NCI-H1694 (cell line): ENCODE results near the gene TMED6.

Experiments
- DNase-seq: peaks from one replicate; lab custom pipeline; 2025; lab: John Stamatoyannopoulos, UW

The TMED6 gene

DNA sequence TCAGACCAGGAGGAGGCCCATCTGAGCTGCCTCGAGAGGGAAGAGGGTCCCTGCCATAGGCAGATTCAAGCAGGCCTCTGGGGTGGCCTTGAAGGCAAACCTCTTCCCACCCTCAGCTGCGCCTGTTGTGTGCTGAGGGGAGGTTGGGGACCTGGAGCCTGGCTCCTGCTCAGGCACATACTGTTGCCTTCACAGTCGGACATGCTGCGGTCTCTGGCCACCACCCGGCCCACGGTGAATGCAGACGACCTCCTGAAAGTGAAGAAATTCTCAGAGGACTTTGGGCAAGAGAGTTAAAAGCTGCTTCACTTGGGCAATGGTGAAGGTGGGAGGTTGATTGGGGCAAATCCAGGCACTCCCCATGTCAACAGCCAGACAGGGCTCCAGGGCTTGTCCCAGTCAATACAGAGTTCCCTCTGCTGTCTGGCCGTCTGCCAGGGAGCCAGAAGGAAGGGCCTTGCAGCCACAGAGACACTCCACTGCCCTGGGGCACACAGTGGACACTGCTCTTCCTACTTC lies 27.5 kb downstream of the TMED6 start:
- DNase-seq, result no peak

DNA sequence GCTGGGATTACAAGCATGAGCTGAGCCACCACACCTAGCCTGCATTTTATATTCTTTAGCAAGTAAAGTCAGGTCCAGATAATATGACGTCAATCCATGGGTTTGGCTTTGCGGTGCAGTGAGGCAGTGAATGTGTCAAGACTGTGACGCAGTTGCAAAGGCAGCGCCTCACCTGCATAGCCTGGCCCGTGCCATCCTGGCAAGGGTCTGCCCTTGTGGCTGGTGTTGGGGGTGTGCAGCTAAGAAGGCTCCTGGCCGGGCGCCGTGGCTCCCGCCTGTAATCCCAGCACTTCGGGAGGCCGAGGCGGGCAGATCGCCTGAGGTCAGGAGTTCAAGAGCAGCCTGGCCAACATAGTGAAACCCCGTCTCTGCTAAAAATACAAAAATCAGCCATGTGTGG lies 28.2 kb downstream of the TMED6 start:
- DNase-seq, result no peak

- no peak for DNase-seq
Observed at GRCh38 chr16:69322343-69322742, 29.2 kb downstream of the TMED6 start.

- no peak for DNase-seq
Observed at GRCh38 chr16:69321080-69321479, 30.5 kb downstream of the TMED6 start.

DNA sequence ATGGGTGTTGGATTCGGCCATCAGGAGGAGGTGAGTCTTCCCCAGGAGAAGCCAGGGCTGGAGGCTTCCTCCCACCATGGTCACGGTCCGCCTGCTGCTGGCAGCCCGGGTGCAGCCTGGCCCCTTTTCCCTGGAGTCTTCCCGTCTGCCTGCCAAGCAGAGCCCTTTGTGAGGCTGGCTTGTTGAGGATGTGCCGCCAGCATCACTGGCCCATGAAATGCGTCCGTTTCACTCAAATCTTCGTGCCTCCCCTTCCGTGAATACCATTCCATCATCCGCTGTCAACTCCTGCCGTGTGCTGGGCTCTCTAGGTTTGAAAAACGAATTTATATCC lies 30.9 kb downstream of the TMED6 start:
- no peak for DNase-seq

DNA sequence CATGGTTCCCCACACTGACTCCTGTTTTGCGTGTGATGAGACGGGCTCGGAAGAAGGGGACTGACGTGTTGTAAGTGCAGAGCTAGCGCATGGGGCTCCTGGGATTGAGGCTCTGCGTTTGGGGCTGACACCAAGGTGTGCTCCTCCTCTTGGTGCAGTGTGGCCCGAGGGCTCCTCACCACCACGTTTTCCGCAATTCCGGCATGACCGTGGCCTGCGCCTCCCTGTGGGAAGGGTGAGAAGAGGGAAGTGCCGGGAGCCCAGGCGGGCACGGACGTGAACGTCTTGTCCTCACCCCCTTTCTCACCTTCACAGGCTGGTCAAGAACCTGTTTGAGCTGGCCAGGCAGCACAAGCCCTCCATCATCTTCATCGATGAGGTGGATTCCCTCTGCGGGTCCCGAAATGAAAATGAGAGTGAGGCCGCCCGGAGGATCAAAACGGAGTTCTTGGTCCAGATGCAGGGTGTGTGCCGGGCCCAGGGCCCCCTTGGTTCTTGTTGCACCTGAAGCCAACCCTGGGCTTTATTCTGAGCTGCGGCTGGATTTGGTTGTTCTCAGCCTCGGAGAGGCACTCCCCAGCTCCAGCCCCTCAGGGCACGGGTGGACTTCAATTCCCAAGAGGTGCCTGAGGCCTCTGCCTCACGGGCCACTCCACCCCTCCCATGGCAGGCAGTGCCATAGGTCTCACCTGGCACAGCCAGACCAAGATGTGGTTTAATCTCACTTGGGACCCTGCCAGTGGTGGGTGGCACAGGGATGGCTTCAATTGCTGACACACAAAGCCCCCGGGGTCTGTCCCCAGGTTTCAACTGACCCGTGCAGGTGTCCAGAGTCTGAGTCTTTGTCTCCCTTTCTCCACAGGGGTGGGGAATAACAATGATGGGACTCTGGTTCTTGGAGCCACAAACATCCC lies 31.5 kb downstream of the TMED6 start:
- no peak for DNase-seq

- DNase-seq, result no peak
Observed at GRCh38 chr16:69319381-69319780, 32.2 kb downstream of the TMED6 start.

- no peak for DNase-seq
Observed at GRCh38 chr16:69318911-69319289, 32.7 kb downstream of the TMED6 start.

DNA sequence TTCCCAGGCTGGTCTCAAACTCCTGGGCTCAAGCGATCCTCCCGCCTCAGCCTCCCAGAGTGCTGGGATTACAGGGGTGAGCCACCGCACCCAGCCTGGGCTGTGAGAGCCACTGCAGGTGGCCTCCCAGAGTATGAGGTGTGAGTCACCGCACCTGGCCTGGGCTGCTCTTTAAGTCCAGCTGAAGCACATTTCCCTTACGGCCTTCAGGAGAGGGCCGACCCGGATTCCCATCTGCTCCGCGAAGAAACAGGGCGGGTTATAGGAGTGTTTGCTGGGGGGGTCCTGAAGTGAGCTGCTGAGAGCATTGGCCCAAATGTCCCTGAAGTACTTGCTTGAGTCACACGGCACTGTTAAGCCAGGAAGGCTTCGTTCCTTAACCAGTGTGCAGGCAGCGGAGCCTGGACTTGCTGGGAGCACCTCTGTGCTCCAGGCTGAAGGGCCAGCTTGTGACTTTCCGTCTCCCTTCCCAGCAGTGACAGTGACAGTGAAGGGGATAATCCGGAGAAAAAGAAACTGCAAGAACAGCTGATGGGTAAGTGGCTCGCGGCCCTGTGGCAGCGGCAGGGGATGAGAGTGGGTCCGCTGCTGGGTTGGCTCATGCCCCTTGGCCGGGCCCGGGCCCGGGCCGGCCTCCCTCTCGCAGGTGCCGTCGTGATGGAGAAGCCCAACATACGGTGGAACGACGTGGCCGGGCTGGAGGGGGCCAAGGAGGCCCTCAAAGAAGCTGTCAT lies 33.2 kb downstream of the TMED6 start:
- no peak for DNase-seq

DNA sequence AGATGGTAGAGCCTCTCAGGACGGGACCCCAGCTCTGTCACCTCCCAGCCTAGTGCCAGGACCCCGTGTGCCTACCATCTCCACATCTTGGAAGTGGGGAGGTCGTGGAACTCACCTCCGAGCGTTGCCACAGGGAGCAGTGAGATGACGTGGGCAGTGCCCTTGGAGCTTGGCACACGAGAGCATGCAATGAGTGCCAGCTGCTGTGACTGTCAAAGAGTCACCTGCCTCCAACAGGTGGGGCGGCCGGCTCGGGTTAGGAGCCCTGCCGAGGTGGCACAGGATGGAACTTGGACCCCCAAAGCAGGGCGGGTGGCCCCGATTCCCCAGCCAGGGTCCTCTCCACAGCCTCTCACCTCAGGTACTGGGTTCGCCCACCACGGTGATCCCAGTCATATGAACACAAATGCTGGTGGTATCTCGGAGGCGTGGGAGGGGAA lies 35.0 kb downstream of the TMED6 start:
- DNase-seq, result no peak

DNA sequence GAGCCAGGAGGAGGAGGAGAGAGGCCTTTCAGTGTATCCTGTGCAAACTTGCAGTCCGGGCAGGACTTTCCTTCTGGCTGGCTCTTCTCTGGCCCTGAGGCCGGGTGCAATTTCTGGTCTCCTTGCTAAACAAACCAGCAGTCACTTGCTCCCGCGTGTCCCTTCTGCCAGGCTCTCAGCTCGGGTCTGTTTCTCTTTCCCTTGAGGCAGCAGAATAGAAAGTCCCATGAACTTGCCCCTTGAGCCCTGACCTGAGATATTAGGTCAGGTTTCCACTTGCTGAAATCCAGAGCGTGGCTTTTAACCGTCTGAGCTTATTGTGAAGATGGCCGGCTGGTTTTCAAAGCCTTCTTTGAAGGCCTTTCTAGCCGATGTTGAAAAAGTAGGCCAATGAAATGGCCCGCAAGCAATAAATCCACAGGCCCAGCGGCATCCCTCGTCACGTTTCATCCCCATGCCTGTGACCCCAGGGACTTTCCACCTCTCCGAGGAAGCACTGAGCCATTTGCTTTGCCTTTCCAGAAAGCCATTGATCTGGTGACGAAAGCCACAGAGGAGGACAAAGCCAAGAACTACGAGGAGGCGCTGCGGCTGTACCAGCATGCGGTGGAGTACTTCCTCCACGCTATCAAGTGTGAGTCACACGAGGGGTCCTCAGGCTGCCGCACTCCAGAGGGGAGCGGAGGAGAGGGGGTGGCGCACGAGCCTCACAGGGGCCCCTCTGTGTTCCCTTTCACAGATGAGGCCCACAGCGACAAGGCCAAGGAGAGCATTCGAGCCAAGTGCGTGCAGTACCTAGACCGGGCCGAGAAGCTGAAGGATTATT lies 35.9 kb downstream of the TMED6 start:
- no peak for DNase-seq

GRCh38 chr16:69314534-69314933 lies 37.1 kb downstream of the TMED6 start:
- no peak for DNase-seq

DNA sequence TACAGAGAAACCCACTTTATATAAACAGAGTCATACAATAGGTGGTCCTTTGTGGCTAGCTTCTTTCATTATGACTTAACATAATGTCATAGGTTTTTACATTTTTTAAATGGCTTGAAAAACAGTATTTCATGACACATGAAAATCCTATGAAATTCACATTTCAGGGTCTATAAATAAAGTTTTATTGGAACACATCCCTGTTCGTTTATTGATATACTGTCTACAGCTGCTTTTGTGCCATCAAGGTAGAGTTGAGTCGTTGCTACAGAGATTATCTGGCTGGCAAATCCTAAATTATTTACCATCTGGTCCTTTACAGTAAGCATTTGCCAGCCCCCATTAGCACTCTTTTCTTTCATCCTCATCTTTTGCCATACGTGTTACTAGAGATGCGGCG lies 38.1 kb downstream of the TMED6 start:
- no peak for DNase-seq

DNA sequence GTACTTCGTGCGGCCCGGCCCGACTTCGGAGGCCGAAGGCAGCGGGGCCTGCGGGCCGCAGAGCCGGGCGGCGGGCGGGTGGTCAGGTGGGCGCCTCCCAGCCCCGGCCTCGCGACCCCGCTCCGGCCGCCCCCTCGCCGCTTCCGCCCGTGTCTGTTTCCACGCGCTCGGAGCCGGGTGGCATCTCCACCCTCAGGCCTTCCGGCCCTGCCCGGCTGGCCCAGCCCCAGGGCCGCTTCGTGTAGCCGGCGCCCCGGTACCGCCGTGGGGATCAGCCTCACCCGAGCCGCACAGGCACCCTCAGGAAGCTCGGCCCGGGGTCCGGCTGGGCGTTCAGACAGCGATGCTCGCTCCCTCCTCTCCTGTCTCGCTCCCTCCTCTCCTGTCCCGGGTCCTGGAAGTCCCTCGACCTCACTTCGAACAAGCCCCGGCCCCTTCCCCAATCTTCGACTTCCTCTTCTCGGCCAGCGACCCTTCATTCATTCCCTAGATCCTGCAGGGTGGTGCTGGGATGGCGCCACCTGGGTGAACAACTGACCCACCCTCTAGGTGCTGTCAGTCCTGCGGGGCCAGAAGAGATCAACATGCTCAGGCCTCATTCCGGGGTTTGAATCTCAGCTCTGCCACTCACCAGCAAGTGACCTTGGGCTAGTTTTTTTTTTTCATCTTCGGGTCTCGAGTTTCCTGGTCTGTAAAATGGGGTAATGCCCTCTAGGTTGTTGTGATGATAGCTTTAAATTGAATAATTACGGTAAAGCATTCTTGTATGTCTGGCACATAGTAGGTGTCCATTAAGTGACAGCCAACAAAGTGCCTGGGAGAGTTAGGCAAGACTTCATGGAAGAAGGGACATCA lies 39.8 kb downstream of the TMED6 start:
- DNase-seq, result no peak

DNA sequence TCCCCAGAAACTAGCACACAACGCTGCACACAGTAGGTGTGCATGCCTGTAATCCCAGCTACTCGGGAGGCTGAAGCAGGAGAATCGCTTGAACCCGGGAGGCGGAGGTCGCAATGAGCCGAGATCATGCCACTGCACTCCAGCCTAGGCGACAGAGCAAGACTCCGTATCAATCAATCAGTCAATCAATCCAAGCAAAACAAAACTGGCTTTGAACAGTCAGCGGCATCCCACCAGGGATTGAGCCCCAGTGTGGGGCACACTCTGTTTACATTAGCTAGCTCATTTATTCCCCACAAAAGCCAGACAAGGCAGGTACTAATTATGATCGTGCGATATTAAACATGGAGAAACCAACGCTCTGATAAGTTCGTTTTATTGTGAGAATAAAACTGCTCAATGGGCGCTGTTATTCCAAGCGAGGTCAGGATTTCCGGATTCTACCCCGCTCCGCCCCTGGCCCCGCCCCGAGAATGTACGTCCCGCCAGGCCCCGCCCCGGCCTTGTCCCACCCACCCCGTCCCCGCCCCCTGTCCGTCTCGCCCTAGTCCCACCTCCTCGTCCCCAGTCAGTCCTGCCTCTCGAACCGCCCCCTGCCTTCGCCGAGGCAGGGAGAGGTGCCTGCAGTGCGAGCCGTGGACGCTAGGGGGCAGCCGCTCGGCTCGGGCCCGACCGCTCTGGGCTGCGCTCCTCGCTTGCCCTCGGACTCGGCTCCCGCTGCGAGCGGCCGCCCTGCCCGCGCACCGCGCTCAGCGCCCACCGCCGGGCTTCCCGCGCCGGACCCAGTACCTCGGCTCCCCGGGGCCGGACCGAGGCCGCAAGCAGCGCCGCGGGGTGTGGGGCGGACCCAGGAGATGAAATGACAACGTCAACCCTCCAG lies 40.7 kb downstream of the TMED6 start, which contains the start of gene VPS4A:
TSS of gene VPS4A (plus strand) at position 698 of the 880 bp plus-strand sequence. CDS start at position 860, 162 bp downstream.
- DNase-seq, result peak; percentile 83

DNA sequence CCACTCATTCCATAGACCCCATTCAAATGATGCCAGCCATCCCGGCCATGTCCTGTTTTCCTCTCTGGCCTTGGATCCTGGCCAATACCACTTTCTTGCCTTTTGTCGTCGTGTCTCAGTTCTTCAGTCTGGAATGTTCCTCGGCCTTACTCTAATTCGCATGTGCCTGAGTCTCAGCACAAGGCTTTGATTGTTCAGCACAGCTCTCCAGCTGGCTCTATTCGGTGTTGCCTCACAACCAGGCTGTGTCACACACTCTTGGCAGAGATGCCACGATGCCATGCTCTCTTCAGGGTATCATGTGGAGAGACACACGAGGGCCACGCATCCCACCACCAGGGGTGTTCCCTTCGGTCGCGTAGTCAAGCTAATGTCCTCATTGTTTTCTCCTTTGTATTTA lies 42.3 kb downstream of the TMED6 start:
- no peak for DNase-seq

- DNase-seq, result no peak
Observed at GRCh38 chr16:69307856-69308255, 43.7 kb downstream of the TMED6 start.

GRCh38 chr16:69307091-69307490 lies 44.5 kb downstream of the TMED6 start:
- DNase-seq, result no peak

GRCh38 chr16:69306031-69306430 lies 45.6 kb downstream of the TMED6 start:
- DNase-seq, result no peak

DNA sequence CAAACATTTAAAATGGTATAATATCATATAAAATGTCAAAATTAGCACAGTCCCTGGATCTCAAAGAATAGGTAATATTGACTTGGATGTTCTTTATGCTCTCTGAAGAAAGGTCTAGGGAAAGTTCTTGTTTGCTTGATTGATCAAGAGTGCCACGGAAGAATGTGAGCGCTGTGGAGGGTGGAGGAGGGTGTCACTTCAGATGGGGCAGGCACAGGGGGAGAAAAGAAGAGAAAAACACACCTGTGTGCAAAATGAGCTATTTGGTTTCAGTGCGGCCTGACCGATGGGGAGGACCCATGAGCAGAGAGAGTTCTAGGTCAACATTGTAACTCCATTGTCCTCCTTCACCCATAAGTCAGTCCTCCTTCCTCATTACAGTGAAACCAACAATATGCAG lies 49.3 kb downstream of the TMED6 start:
- DNase-seq, result no peak
